Measurements from ENCODE around the gene GNAL.

DNA sequence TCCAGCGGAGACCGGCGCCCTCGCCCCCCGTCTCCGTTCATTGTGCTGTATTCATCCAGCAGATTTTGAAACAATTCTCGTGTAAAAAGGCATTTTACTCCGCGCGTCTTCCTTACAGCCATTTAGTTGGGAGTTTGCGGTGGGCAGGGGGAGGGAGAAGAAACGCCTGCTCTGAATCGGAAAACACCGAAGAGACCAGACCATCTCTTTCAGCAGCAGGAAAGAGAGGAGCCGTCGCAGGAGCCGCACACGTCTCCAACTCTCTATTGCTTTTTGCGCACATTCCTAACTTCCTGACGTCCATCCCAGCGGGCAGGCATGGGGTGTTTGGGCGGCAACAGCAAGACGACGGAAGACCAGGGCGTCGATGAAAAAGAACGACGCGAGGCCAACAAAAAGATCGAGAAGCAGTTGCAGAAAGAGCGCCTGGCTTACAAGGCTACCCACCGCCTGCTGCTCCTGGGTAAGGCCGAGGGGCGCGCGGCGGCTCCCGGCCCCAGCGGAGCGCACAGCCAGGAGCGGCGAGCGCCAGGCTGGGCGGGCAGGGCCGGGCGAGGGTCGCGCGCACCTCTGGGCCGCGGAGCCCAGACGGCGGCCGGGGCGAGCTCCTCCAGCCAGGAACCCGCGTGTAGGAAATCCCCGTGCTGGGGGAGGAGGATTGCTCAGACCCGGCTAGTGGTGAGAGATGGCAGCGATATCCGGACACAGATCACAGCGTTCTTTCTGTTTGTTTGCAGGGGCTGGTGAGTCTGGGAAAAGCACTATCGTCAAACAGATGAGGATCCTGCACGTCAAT lies 63.2 kb downstream of the GNAL start:
- TF ChIP-seq EZH2 (IDR thresholded peaks at IDR 0.05; ENCODE audit: borderline replicate concordance, low read depth, low read length, severe bottlenecking) = no peak
- TF ChIP-seq, protein P1, sequence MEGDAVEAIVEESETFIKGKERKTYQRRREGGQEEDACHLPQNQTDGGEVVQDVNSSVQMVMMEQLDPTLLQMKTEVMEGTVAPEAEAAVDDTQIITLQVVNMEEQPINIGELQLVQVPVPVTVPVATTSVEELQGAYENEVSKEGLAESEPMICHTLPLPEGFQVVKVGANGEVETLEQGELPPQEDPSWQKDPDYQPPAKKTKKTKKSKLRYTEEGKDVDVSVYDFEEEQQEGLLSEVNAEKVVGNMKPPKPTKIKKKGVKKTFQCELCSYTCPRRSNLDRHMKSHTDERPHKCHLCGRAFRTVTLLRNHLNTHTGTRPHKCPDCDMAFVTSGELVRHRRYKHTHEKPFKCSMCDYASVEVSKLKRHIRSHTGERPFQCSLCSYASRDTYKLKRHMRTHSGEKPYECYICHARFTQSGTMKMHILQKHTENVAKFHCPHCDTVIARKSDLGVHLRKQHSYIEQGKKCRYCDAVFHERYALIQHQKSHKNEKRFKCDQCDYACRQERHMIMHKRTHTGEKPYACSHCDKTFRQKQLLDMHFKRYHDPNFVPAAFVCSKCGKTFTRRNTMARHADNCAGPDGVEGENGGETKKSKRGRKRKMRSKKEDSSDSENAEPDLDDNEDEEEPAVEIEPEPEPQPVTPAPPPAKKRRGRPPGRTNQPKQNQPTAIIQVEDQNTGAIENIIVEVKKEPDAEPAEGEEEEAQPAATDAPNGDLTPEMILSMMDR (IDR thresholded peaks at IDR 0.05; ENCODE audit: borderline replicate concordance, extremely low read depth, low read length, poor library complexity, severe bottlenecking) = no peak

Data from DND-41 (cell line).